T-cell (primary cell): ENCODE results near the gene GSTO2. TPM values are rescaled to one million over a fixed set of nuclear protein-coding genes. Genes with fewer than 3 reads are reported as not detected.

Experiments used
- ATAC-seq, 4 experiments: fragments of 200-7000 bp in 3 of 4; fragments of 150-1000 bp in 1 of 4; cut with Tn5 transposase; replicated peaks in 1 of 4; 1 replicate in 3 of 4; 2 replicates in 1 of 4; pipeline ENCODE4 v1.10.0; 2021; ENCODE audit warnings: moderate library complexity in 3 of 4, mild to moderate bottlenecking in 2 of 4, moderate number of reproducible peaks in 1 of 4
- CTCF ChIA-PET, 2 donors: fragments of 300-600 bp; sonication (Branson Sonifier 250); formaldehyde crosslinking; loops; one replicate each; lab custom pipeline; 2022; ENCODE audit warnings: antibody characterized with exemption in 2 of 2; lab: Charles Lee
- POLR2A ChIA-PET, 2 donors: fragments of 300-600 bp; sonication (Branson Sonifier 250); formaldehyde crosslinking; loops; one replicate each; lab custom pipeline; 2022; ENCODE audit warnings: antibody characterized with exemption in 2 of 2; lab: Charles Lee
- DNase-seq, 35 experiments: peaks; one replicate each; pipeline versions ENCODE4 v3.0.0 to v3.0.0-alpha.2; 2013 to 2023
- H3K27ac ChIP-seq: one replicate; pipeline ENCODE4 v1.5.1; 2013; ENCODE audit warnings: low read length
- H3K27me3 ChIP-seq, 2 experiments: replicated peaks in 1 of 2; 1 replicate in 1 of 2; 2 replicates in 1 of 2; pipeline versions ENCODE4 v1.6.1 to v1.7.0; 2013; ENCODE audit warnings: low read length in 1 of 2, mixed read lengths in 1 of 2; ENCODE audit not compliant: control insufficient read depth in 2 of 2, insufficient read depth in 2 of 2; ENCODE audit errors: extremely low read depth in 1 of 2
- H3K36me3 ChIP-seq, 2 donors: 1 replicate in 1 of 2; 2 replicates in 1 of 2; pipeline versions ENCODE4 v1.6.1 to v1.7.0; 2013; ENCODE audit warnings: low read length in 1 of 2; ENCODE audit not compliant: control insufficient read depth in 2 of 2, insufficient read depth in 1 of 2; ENCODE audit errors: extremely low read depth in 1 of 2
- H3K4me1 ChIP-seq, 2 experiments: 1 replicate in 1 of 2; 2 replicates in 1 of 2; pipeline versions ENCODE4 v1.6.1 to v1.7.0; 2013; ENCODE audit warnings: low read length in 2 of 2, mixed read lengths in 1 of 2; ENCODE audit not compliant: insufficient read depth in 2 of 2, control insufficient read depth in 1 of 2; ENCODE audit errors: extremely low read depth in 1 of 2
- H3K4me3 ChIP-seq, 2 donors: 1 replicate in 1 of 2; 2 replicates in 1 of 2; pipeline versions ENCODE4 v1.5.1 to v1.7.0; 2013; ENCODE audit warnings: mild to moderate bottlenecking in 2 of 2, low read length in 1 of 2, moderate library complexity in 1 of 2; ENCODE audit not compliant: control insufficient read depth in 1 of 2; ENCODE audit errors: extremely low read depth in 1 of 2
- H3K9me3 ChIP-seq: 2 replicates; pipeline ENCODE4 v1.7.0; 2013
- H3K27ac Mint-ChIP-seq, 2 donors: one replicate each; pipeline ENCODE4 v1.8.0; 2020 to 2021; ENCODE audit warnings: mild to moderate bottlenecking in 2 of 2, mixed read lengths in 2 of 2
- H3K27me3 Mint-ChIP-seq, 2 donors: one replicate each; pipeline ENCODE4 v1.8.0; 2021 to 2022; ENCODE audit warnings: mixed read lengths in 2 of 2
- H3K36me3 Mint-ChIP-seq: one replicate; pipeline ENCODE4 v1.8.0; 2021; ENCODE audit warnings: mixed read lengths
- H3K4me1 Mint-ChIP-seq, 3 donors: one replicate each; pipeline ENCODE4 v1.8.0; 2020 to 2022; ENCODE audit warnings: mixed read lengths in 3 of 3, mild to moderate bottlenecking in 1 of 3
- H3K4me3 Mint-ChIP-seq, 3 donors: one replicate each; pipeline ENCODE4 v1.8.0; 2020 to 2022; ENCODE audit warnings: mild to moderate bottlenecking in 3 of 3, mixed read lengths in 3 of 3, moderate library complexity in 3 of 3
- H3K9me3 Mint-ChIP-seq, 3 donors: one replicate each; pipeline ENCODE4 v1.8.0; 2020 to 2022; ENCODE audit warnings: mixed read lengths in 3 of 3
- WGBS: methylation state at CpG from one replicate; pipeline ENCODE4 v1.1.5; 2013; ENCODE audit warnings: missing lambda C conversion rate; ENCODE audit not compliant: insufficient coverage; 5-methylcytosine and 5-hydroxymethylcytosine counted together
- total RNA-seq, 35 experiments: library from RNA in 6 of 35; stranded (reverse) in 6 of 35; fragments of 120-200 nt in 1 of 35; gene quantifications; one replicate each; pipeline versions ENCODE4 v1.2.1 to v1.2.4 and lab custom pipeline; 2013 to 2026

The GSTO2 gene
- total RNA-seq, 5 donors from 2014 or later (not counting 1 experiment from before 2014, with no cell fraction given), result 0.60 to 2.4 (median 1.9) TPM

GRCh38 chr10:104304356-104304745 is 35.4 kb downstream of the GSTO2 start:
- DNase-seq (no peak), ATAC-seq (no peak)
- H3K4me3 ChIP-seq, result no peak overlapping the region
- H3K4me1 Mint-ChIP-seq, result peaks cover 79 to 87% (median 83%) of the 10 kb centered on the region in 3 donors
- peaks cover 0 to 4% of the 10 kb centered on the region in 2 experiments for H3K27me3 ChIP-seq
- peaks cover 0 to 7% of the 10 kb centered on the region in 2 donors for H3K27me3 Mint-ChIP-seq
- POLR2A ChIA-PET, result interaction anchor here (1.1 to 1.3 kb wide), 2 partner anchors 48 kb away, joined by 3 to 5 read pairs; no protein-coding TSS in a partner anchor
- peak overlapping the region in 1 of 3 donors; percentile 38 for H3K4me3 Mint-ChIP-seq
- no peaks in the 10 kb centered on the region for H3K9me3 Mint-ChIP-seq
- no peaks in the 10 kb centered on the region for H3K36me3 Mint-ChIP-seq
- H3K36me3 ChIP-seq, result no peaks in the 10 kb centered on the region
- CTCF ChIA-PET, result interaction anchor here (0.9 to 4.6 kb wide), 10 partner anchors 9 to 49 kb away, joined by 3 to 89 read pairs (median 12); partner anchors contain the start of genes CFAP58 (in 2 of the 2) and ITPRIP (in 1 of the 2)
- peak overlapping the region; percentile 34 for H3K27ac ChIP-seq
- H3K27ac Mint-ChIP-seq, result peak overlapping the region; percentile 68 to 80
- H3K4me1 ChIP-seq, result peaks cover 57 to 72% of the 10 kb centered on the region in 2 experiments
- H3K9me3 ChIP-seq, result no peaks in the 10 kb centered on the region
- WGBS, result no CpG with 5 or more reads among the region's 4 CpGs

- ChIA-PET POLR2A (interaction anchor here (0.7 to 1.1 kb wide), 2 partner anchors 25 to 47 kb away, joined by 3 to 5 read pairs; no protein-coding TSS in a partner anchor), CTCF (interaction anchor here (1.5 to 4.6 kb wide), 11 partner anchors 12 to 48 kb away, joined by 3 to 89 read pairs (median 20); partner anchors contain the start of genes CFAP58 (in 1 of the 2) and ITPRIP (in 1 of the 2))
- WGBS, result 84% methylated on average over 4 of the region's 8 CpGs
- no peaks in the 10 kb centered on the region for H3K36me3 ChIP-seq
- no peak for DNase-seq
- H3K27ac Mint-ChIP-seq, result peak overlapping the region; percentile 36 to 41
- peak overlapping the region in 1 of 3 donors; percentile 38 for H3K4me3 Mint-ChIP-seq
- H3K27me3 ChIP-seq, result peaks cover 0 to 4% of the 10 kb centered on the region in 2 experiments
- no peaks in the 10 kb centered on the region for H3K9me3 Mint-ChIP-seq
- no peak overlapping the region for H3K27ac ChIP-seq
- H3K27me3 Mint-ChIP-seq, result peaks cover 0 to 7% of the 10 kb centered on the region in 2 donors
- H3K4me3 ChIP-seq, result no peak overlapping the region
- peaks cover 82 to 88% (median 83%) of the 10 kb centered on the region in 3 donors for H3K4me1 Mint-ChIP-seq
- peaks cover under 1% of the 10 kb centered on the region for H3K36me3 Mint-ChIP-seq
- no peaks in the 10 kb centered on the region for H3K9me3 ChIP-seq
- H3K4me1 ChIP-seq, result peaks cover 61 to 76% of the 10 kb centered on the region in 2 experiments
- no peak for ATAC-seq
Measured at GRCh38 chr10:104304927-104305326, 35.9 kb downstream of the GSTO2 start.

GRCh38 chr10:104306897-104307296 is 37.9 kb downstream of the GSTO2 start:
- peak overlapping the region in 1 of 3 donors; percentile 65 for H3K4me3 Mint-ChIP-seq
- no peaks in the 10 kb centered on the region for H3K9me3 Mint-ChIP-seq
- no peaks in the 10 kb centered on the region for H3K27me3 Mint-ChIP-seq
- ATAC-seq, result no peak
- peaks cover 61 to 75% of the 10 kb centered on the region in 2 experiments for H3K4me1 ChIP-seq
- peak overlapping the region; percentile 16 to 80 for H3K27ac Mint-ChIP-seq
- peaks cover 3% of the 10 kb centered on the region for H3K36me3 Mint-ChIP-seq
- WGBS, result 100% methylated on average over 3 of the region's 3 CpGs
- H3K36me3 ChIP-seq, result peaks cover 10 to 12% of the 10 kb centered on the region in 2 donors
- no peak overlapping the region for H3K27ac ChIP-seq
- no peaks in the 10 kb centered on the region for H3K9me3 ChIP-seq
- CTCF ChIA-PET, result interaction anchor here (0.5 to 4.6 kb wide), 21 partner anchors 9 to 47 kb away, joined by 3 to 89 read pairs (median 7); partner anchors contain the start of genes CFAP58 (in 2 of the 2) and ITPRIP (in 1 of the 2)
- H3K27me3 ChIP-seq, result no peaks in the 10 kb centered on the region
- H3K4me1 Mint-ChIP-seq, result peaks cover 79 to 83% (median 81%) of the 10 kb centered on the region in 3 donors
- POLR2A ChIA-PET, result interaction anchor here (0.6 to 1.1 kb wide), 5 partner anchors 15 to 50 kb away, joined by 3 to 5 read pairs (median 3); no protein-coding TSS in a partner anchor
- no peak overlapping the region for H3K4me3 ChIP-seq
- DNase-seq, result no peak

- ATAC-seq (no peak), DNase-seq (no peak)
- Histone ChIP-seq H3K9me3 (no peaks in the 10 kb centered on the region), H3K4me3 (no peak overlapping the region), H3K27me3 (no peaks in the 10 kb centered on the region), H3K27ac (peak overlapping the region; percentile 21), H3K4me1 (peaks cover 61 to 77% of the 10 kb centered on the region in 2 experiments), H3K36me3 (peaks cover 15 to 19% of the 10 kb centered on the region in 2 donors)
- Mint-ChIP-seq H3K9me3 (no peaks in the 10 kb centered on the region), H3K36me3 (peaks cover 12% of the 10 kb centered on the region), H3K27ac (peak overlapping the region; percentile 75 to 83), H3K4me1 (peaks cover 83 to 88% (median 87%) of the 10 kb centered on the region in 3 donors), H3K4me3 (peak overlapping the region; percentile 52 to 65 (median 53)), H3K27me3 (no peaks in the 10 kb centered on the region)
- ChIA-PET POLR2A (interaction anchor here in 1 of 2 donors (0.6 to 1.1 kb wide), 3 partner anchors 27 to 49 kb away, joined by 3 to 4 read pairs (median 3); no protein-coding TSS in a partner anchor), CTCF (interaction anchor here (1.0 to 4.6 kb wide), 9 partner anchors 14 to 46 kb away, joined by 3 to 89 read pairs (median 24); partner anchors contain the start of genes CFAP58 (in 1 of the 2) and ITPRIP (in 1 of the 2))
- 87% methylated on average over 5 of the region's 10 CpGs for WGBS
Measured at GRCh38 chr10:104307576-104308438, 38.8 kb downstream of the GSTO2 start.

- Histone ChIP-seq H3K27ac (peak overlapping the region; percentile 21), H3K27me3 (no peaks in the 10 kb centered on the region), H3K36me3 (peaks cover 18 to 26% of the 10 kb centered on the region in 2 donors), H3K4me1 (peaks cover 61 to 72% of the 10 kb centered on the region in 2 experiments), H3K9me3 (no peaks in the 10 kb centered on the region), H3K4me3 (no peak overlapping the region)
- ATAC-seq (peak; percentile 59 to 72 (median 67)), DNase-seq (peak in 10 of 35 experiments; percentile 23 to 58 (median 36))
- peak overlapping the region; percentile 75 to 83 for H3K27ac Mint-ChIP-seq
- peaks cover 18% of the 10 kb centered on the region for H3K36me3 Mint-ChIP-seq
- H3K4me3 Mint-ChIP-seq, result peak overlapping the region; percentile 52 to 65 (median 53)
- peaks cover 81 to 84% (median 83%) of the 10 kb centered on the region in 3 donors for H3K4me1 Mint-ChIP-seq
- H3K27me3 Mint-ChIP-seq, result no peaks in the 10 kb centered on the region
- ChIA-PET POLR2A (no interaction called here), CTCF (interaction anchor here (1.5 to 4.6 kb wide), 3 partner anchors 15 to 42 kb away, joined by 5 to 89 read pairs (median 67); no protein-coding TSS in a partner anchor)
- WGBS, result 0% methylated on average over 4 of the region's 4 CpGs
- H3K9me3 Mint-ChIP-seq, result no peaks in the 10 kb centered on the region
Measured at GRCh38 chr10:104308439-104308903, 39.5 kb downstream of the GSTO2 start.
